ENCODE data around the gene SMCO4.
"Not testable (repeated sequence)": the region's sequence is repeated elsewhere in the genome, so short reads cannot be mapped to it uniquely, and the experiment has no call there.

Gene SMCO4

DNA sequence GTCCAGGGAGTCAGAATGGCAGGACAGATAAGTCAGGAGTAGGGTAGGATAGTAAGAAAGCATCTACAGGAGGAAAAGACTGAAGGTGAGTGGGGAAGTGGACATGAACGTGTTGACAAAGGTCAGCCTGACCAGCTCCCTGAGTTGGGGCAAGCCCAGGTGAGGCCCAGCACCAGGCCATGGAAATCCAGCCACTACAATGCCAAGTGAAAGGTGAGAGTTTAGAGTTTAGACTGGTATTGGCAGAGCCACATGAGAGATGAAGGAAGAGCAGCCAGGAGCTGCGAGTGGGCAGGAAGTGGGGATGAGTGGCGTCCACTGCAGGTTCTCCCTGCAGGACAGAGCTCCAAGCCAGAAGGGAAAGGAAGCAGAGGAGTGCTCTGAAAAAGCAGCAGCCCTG lies 16.5 kb upstream of the SMCO4 start:
- no peak for DNase-seq

DNA sequence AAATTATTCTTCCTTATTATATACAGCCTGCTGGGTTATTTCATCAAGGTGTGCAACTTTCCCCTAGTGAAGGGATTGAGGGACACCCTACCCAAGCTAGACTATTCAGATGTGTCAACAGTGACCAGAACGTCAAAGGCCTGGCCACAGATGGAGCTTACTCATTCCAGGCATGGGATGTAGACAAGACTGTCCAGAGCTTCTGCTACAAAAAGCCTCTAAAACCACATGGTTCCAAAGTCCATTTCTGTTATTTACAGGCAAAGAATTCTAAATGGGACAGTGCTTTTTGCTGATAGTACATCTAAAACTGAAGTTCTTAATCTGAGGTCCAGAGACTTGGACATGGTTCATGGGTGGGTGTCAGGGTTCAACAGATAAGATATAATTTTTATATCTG lies 9.7 kb upstream of the SMCO4 start:
- DNase-seq = no peak

DNA sequence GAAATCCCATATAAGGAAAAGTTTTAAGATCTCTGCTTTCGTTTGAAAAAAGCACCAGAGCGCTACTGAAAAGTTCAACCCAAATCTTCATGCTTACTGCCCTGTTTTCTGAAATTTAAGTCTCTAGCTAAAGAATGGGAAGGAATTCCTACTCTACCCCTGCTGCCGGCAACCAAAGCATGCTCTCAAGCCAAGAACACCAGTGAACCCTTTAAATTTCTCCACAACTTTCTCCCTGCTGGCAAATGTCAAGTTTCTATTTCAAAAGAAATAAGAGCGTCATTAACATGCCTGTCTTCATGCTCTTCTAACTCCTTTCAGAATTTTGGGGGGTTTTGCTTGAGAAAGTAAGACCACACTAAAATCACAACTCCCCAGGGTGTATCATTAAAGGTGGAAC lies 6.8 kb upstream of the SMCO4 start:
- no peak for DNase-seq

DNA sequence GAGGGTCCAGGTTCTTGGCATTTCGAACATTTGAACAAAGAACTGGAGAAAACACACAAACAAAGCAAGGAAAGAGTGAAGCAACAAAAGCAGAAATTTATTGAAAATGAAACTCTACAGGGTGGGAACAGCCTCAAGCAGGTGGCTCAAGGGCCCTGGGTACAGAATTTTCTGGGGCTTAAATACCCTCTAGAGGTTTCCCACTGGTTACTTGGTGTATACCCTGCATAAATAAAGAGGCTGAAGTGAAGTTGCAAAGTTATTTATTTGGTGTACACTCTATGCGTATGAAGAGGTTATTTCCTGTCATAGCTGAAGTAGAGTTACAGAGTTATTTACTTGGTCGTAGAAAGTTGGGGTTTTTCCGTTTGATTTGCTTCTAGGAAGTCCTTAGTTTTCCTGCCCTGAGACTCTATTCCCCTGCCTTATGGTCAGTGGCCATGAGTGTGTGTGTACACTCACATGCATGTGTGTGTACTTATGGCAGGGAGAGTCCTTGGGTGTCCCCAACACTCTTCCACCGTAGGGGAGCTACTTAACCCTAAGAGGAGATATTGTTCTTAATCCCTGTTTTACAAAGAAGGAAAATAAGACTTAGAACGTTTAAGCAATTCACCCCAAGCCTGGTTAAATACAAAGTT lies 5.6 kb upstream of the SMCO4 start:
- no peak for DNase-seq

- DNase-seq = no peak
These were observed 4.6 kb upstream of the SMCO4 start for GRCh38 chr11:93547773-93548172.

- DNase-seq = no peak
These were observed 3.8 kb upstream of the SMCO4 start for GRCh38 chr11:93547028-93547427.

DNA sequence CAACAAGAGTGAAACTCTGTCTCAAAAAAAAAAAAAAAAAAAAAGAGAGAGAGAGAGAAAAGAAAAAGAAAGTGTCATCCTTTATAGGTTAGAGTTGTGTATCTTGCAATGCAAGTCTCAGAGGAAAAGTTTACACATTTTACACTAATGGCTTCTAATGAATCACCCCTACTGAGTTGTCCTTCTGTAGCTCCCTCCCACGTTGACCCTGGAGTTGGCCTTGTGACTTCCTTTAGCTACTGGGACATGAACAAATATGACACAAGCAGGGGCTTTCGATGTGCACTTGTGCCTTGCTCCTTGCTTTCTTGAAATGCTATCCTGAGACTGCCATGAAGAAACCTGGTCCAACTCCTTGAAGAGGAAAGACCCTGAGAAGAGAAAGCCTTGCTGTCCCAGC lies 2.4 kb upstream of the SMCO4 start:
- DNase-seq = no peak

DNA sequence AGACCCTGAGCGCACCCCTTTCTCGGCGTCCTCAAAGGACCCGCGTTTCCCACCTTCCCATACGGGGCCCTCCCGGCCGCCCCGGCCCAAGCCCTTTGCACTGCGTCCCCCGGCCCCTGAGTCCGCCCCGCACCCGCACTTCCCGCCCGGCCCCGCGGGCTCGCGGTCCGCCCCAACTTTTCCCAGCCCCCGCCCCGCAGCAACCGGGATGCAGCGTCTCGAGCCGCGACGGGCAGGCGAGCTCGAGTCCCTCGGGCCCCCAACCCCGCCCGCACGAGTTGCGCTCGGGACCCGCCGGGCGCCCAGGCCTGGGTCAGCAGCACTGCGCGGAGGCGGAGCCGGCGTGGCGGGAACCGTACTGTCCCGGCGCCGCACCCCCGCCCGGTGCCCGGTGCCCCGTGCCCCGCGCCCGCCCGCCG lies 371 bp downstream of the SMCO4 start:
- DNase-seq = no peak

DNA sequence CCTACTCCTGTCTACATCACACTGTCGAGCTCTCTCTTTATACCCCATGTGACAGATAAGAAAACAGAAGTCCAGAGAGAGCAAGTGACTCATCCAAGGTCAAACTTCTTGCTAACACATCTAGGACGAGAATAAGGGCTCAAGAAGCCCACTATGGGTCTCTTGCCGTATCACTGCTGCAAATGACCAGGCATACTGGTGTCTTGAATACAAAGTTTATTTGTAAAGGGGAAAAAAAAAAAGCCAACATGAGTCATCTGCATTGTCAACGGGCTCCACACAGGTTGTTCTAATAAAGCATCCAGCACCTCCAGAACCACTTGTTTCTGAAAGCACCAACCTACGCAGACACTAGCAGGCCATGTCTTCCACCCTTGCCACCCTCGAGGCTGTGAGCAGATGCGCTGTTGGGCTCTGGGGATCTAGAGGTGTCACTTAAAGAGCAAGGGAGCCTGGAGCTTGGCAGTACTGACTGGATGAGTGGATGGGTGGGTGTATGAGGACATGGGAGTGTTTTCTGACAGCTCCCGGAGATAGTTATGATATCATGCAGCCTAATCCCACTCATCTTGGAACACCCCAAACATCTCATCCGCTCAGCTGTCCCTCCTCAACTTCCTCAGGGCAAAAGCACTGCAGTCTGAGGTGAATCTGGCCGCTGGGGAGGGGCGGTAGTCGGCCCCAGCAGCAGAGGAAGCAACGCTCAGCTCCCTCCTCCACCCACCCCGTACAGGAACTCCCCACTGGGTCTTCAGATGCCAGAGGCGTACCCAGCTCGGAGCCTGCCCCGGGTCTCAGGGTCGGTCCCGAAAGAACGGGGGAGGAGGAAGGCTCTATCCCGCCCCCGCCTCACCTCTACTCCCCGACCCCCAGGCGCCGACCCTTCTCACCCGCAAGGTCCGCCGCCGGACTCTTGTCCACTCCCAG lies 1.0 kb downstream of the SMCO4 start:
- DNase-seq = no peak

DNA sequence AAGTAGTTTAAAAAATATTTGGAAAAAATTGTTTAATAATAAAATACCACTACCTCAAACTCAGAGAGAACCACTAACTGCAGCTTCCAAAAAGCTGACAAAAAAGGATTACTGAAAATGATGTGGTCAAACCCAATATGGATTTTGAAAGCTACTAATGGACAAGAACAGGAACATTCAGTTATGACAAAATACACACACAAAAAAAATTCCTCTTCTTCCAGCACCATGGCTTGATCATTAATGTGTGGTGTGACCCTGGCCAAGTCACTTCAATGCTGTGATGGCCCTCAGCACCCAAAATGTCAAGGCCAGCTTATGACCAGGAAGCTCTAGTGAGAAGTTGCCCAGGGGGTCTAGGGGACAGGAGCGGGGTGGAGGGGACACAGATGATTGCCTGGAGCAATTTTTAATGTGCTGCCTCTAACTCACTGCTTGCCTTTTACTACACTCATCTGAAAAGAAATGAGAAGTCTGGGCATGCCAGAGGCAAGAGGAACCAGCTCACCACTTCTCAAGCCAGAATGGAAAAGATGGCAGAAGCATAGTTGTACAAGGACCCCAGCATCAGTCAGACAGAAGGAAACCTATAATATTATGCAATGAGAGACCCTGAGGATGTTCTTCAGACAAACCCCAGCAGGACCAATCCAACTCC lies 2.2 kb downstream of the SMCO4 start:
- no peak for DNase-seq

DNA sequence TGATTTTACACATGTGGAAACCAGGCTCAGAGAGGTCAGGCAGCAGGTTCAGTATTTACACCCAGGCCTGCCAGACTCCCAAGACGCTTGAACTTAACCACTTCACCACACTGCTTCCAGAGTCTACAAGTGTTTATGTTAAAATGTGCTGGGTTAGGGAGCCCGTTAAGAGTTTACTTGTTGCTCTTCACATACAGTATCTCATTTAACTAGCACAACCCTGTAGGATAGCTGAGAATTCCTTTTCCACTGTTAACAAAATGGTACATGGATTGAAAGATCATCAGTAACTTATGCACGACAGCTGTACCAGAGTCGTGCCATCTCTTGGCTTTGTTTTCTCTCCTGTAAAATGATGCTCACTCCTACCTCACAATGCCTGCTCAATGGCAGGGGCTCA lies 2.9 kb downstream of the SMCO4 start:
- DNase-seq = no peak

DNA sequence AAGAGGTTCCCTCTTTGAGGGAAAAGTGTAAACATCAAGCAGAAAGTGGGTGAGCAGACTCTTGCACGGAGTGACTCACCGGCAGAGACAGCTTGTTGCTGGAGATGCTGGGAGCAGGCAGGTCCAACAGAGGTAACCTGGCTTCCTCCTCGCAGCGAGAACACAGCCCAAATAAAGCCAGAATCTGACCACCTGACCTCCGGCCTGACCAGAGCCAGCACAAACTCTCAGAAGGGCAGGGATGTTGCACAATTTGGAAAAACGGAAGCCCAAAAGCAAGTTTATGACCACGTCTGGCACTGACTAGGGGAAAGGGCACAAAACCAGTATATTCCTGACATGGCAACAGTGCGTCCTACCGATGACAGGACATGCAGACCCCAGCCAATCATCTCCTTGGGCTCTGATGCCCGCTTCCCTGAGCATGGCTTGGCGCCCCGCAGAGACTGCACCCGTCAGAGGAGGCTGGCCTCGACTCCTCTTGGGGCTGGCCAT lies 5.4 kb downstream of the SMCO4 start:
- no peak for DNase-seq

GRCh38 chr11:93537049-93537448 lies 6.1 kb downstream of the SMCO4 start:
- no peak for DNase-seq

DNA sequence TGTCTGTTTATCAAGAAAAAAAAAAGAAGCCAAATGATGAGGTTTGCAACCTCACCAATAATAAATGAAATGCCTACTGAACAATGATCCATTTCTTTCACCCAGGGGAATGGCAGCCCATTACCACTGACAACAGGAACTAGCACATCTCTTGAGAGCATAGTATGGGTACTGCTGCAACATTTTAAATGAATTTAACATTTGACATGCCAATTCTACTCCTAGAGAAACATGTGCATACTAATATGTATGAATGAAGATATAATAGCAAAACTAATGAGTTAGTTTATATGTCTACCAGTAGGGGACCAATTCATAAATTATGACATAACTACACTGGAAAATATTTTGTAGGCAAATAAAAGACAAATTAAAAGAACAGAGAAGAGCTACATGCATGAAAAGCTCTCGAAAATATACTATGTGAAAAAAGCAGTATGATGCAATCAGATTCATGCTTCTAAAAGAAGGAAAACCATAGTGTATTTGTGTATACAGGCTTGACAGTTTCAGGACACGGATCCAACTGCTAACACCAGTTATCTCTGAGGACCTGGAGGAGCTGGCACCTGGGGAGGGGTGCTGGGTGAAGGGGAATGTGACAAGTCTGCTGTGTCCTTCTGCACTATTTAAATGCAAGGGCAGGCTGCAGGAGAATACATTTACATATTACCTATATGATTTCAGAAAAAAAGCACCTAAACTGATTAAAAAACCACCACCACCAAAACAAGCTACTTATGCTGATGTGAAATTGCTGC lies 6.9 kb downstream of the SMCO4 start:
- DNase-seq = no peak

DNA sequence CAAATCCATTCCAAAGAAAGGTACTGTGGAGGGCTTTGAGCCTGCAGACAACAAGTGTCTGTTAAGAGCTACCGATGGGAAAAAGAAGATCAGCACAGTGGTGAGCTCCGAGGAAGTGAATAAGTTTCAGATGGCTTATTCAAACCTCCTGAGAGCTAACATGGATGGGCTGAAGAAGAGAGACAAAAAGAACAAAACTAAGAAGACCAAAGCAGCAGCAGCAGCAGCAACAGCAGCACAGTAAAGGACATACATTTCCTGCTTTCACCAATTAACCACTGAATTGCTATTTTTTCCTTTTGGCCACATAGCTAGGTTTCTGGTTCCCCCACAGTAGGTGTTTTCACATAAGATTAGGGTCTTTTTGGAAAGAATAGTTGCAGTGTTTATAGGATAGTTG lies 7.6 kb downstream of the SMCO4 start:
- not testable (repeated sequence) for DNase-seq

GRCh38 chr11:93532806-93533205 lies 10.4 kb downstream of the SMCO4 start:
- peak; percentile 69 for DNase-seq

- DNase-seq = no peak
These were observed 10.9 kb downstream of the SMCO4 start for GRCh38 chr11:93532281-93532789.

- DNase-seq = no peak
These were observed 12.7 kb downstream of the SMCO4 start for GRCh38 chr11:93530468-93530826.

GRCh38 chr11:93529707-93530467 lies 13.3 kb downstream of the SMCO4 start:
- DNase-seq = no peak

DNA sequence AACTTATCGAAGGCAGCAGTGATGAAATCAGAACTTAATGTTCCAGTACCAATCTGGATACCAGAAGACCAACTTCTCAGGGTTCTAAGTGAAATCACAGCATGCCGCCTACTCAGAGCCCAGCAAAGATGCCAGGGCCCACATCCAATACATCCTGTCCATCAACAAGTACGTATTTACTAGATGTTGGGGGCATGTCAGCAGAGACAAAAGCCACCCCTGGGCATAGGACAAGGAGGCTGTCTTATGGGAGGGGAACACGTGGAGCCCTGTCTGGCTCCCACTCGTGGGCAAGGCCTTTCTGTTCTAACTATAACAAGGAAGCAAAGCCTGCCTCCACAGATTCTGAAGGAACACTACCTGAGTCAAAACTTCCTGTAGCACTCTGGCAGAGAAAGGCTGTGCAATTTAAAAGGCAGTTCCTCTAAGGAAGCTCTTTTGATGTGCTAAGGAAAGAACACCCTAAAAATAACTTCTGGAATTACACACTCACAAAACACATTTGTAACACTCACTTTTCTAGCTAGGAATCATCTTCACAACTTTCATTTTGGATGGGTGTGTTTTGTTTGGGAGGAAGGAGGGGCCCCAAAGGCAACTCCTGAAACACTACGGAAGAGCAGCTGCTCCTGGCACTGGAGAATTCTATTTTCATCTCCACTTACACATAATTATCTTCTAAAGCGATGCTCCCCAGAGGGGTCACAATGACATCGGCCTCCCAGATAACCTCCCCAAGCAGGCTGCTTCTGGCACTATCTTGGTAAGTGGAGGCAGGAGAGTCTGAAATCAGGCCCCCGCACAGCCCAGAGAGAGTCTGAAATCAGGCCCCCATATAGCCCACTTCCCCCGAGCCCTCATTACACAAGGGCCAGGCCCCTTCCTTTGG lies 14.2 kb downstream of the SMCO4 start:
- peak; percentile 42 for DNase-seq

DNA sequence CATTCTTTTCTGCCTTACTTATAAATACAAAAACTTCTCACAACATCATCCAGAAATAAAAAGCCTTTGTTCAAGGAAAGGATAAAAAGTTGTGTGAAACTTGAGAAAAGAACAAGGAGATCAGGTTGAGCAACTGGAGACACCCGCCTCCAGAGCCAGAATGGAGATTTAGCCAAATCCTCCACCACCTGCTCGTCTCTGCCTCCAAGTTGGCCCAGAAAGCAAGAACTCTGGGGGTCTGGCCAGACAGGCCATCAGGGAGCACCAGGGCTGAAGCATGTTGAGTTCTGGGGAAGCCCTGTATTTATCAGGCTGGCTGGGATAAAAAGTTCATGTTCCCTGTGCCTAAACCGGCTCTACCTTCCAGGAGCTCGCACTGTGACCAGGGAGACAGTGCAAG lies 14.9 kb downstream of the SMCO4 start:
- DNase-seq = no peak

Measured in NCI-H524 treated with DMSO at 0.1 percent for 48 hours (cell line).